ENCODE results near the gene RGPD6.
"Not testable (repeated sequence)": the region's sequence is repeated elsewhere in the genome, so short reads cannot be mapped to it uniquely, and the experiment has no call there.

GRCh38 chr2:110608788-110609502, 31.9 kb upstream of the RGPD6 start:
- not testable (repeated sequence) for TF ChIP-seq CTCF (conservative IDR thresholded peaks at IDR 0.05); ZFX (IDR thresholded peaks at IDR 0.05)

All from C4-2B (cell line).